Limb (tissue), 2 donors: ENCODE results near the gene CAPS2.
"Not testable (repeated sequence)": the region's sequence is repeated elsewhere in the genome, so short reads cannot be mapped to it uniquely, and the experiment has no call there.

Source experiments
- DNase-seq, 2 donors: peaks; one replicate each; pipeline ENCODE4 v3.0.0-alpha.2; 2016; ENCODE audit errors: extremely low spot score in 2 of 2

The CAPS2 gene

GRCh38 chr12:75329918-75330826 is at the start of gene CAPS2:
Gene CAPS2, minus strand, starts transcription at chr12:75330324. Its CDS starts 3,826 bp downstream, at chr12:75326498.
- peak; percentile 81 to 91 for DNase-seq

- DNase-seq, result no peak
Measured at GRCh38 chr12:75378354-75378753, 48.2 kb upstream of the CAPS2 start.

- DNase-seq, result no peak
Measured at GRCh38 chr12:75374971-75375370, 44.8 kb upstream of the CAPS2 start.

- no peak for DNase-seq
Measured at GRCh38 chr12:75366629-75367028, 36.5 kb upstream of the CAPS2 start.

- DNase-seq, result no peak
Measured at GRCh38 chr12:75364919-75365318, 34.8 kb upstream of the CAPS2 start.

GRCh38 chr12:75361408-75361807 is 31.3 kb upstream of the CAPS2 start:
- no peak for DNase-seq

GRCh38 chr12:75360920-75361319 is 30.8 kb upstream of the CAPS2 start:
- DNase-seq, result no peak

- DNase-seq, result no peak
Measured at GRCh38 chr12:75354011-75354410, 23.9 kb upstream of the CAPS2 start.

- no peak for DNase-seq
Measured at GRCh38 chr12:75350413-75350812, 20.3 kb upstream of the CAPS2 start.

GRCh38 chr12:75349946-75350345 is 19.8 kb upstream of the CAPS2 start:
- DNase-seq, result no peak

GRCh38 chr12:75346215-75346614 is 16.1 kb upstream of the CAPS2 start:
- not testable (repeated sequence) for DNase-seq

GRCh38 chr12:75345531-75345930 is 15.4 kb upstream of the CAPS2 start:
- no peak for DNase-seq

GRCh38 chr12:75341873-75342272 is 11.7 kb upstream of the CAPS2 start:
- DNase-seq, result no peak

GRCh38 chr12:75337905-75338304 is 7.8 kb upstream of the CAPS2 start:
- DNase-seq, result no peak

- DNase-seq, result peak; percentile 82 to 88
Measured at GRCh38 chr12:75334384-75335030, 4.4 kb upstream of the CAPS2 start, which contains the start of gene GLIPR1L1. Gene GLIPR1L1, plus strand, starts transcription at chr12:75334670. Its CDS starts 59 bp downstream, at chr12:75334729.

GRCh38 chr12:75327642-75328041 is 2.5 kb downstream of the CAPS2 start:
- DNase-seq, result no peak

GRCh38 chr12:75323663-75324062 is 6.5 kb downstream of the CAPS2 start:
- no peak for DNase-seq

GRCh38 chr12:75322464-75322863 is 7.7 kb downstream of the CAPS2 start:
- DNase-seq, result no peak

GRCh38 chr12:75317784-75318183 is 12.3 kb downstream of the CAPS2 start:
- DNase-seq, result no peak

- DNase-seq, result no peak
Measured at GRCh38 chr12:75315518-75315917, 14.6 kb downstream of the CAPS2 start.

GRCh38 chr12:75311369-75311768 is 18.8 kb downstream of the CAPS2 start:
- no peak for DNase-seq

GRCh38 chr12:75308279-75308678 is 21.8 kb downstream of the CAPS2 start:
- DNase-seq, result no peak
